GM12875 (cell line): ENCODE results near the gene ASPSCR1.

Experiments used
- H3K4me3 ChIP-seq: one replicate; pipeline ENCODE4 v1.5.1; 2011; ENCODE audit warnings: low read depth, low read length, control low read depth
- CTCF ChIP-seq: IDR thresholded peaks from 2 replicates; pipeline ENCODE4 v1.5.1; 2011; ENCODE audit warnings: low read depth, mild to moderate bottlenecking, control low read depth, inconsistent platforms, low read length, moderate library complexity, borderline replicate concordance; ENCODE audit not compliant: insufficient read depth

Gene ASPSCR1

GRCh38 chr17:81954131-81955057, 23.0 kb upstream of the ASPSCR1 start:
- H3K4me3 ChIP-seq: no peak overlapping the region
- TF ChIP-seq CTCF: no peak

- no peak overlapping the region for H3K4me3 ChIP-seq
- TF ChIP-seq CTCF: no peak
These were observed 22.3 kb upstream of the ASPSCR1 start for GRCh38 chr17:81955058-81955681.

GRCh38 chr17:81955756-81956544, 21.5 kb upstream of the ASPSCR1 start:
- no peak for TF ChIP-seq CTCF
- H3K4me3 ChIP-seq: no peak overlapping the region

- H3K4me3 ChIP-seq: no peak overlapping the region
- no peak for TF ChIP-seq CTCF
These were observed 20.5 kb upstream of the ASPSCR1 start for GRCh38 chr17:81956607-81957589.

GRCh38 chr17:81957691-81958432, 19.6 kb upstream of the ASPSCR1 start:
- no peak overlapping the region for H3K4me3 ChIP-seq
- TF ChIP-seq CTCF: no peak
